Pancreas (tissue), 10 donors: Measurements from ENCODE around the gene ALDH8A1. TPM values are rescaled to one million over a fixed set of nuclear protein-coding genes. Genes with fewer than 3 reads are reported as not detected.

Experiments used
- ATAC-seq, 4 donors: fragments of 200-7000 bp; cut with Tn5 transposase; one replicate each; pipeline versions ENCODE4 v1.8.0 to v1.9.1; 2020; ENCODE audit warnings: mild to moderate bottlenecking in 4 of 4, moderate library complexity in 4 of 4
- DNase-seq, 6 donors: peaks; one replicate each; pipeline ENCODE4 v3.0.0-alpha.2; 2020
- FAIRE-seq: peaks from 2 replicates; lab custom pipeline; 2012; peaks lifted over from hg19 to GRCh38; lab: Jason Lieb, UNC
- H3K27ac ChIP-seq, 4 donors: fragments of 200-600 bp; sonication (generic); 1 replicate in 3 of 4; 2 replicates in 1 of 4; pipeline versions ENCODE4 v1.5.0 to v1.8.0; 2020
- H3K27me3 ChIP-seq, 4 donors: fragments of 200-600 bp; one replicate each; pipeline ENCODE4 v1.8.0; 2021
- H3K36me3 ChIP-seq, 3 donors: fragments of 200-600 bp; sonication (generic) in 1 of 3; one replicate each; pipeline versions ENCODE4 v1.5.0 to v1.8.0; 2020 to 2021
- H3K4me1 ChIP-seq, 3 donors: fragments of 200-600 bp; one replicate each; pipeline ENCODE4 v1.8.0; 2021
- H3K4me3 ChIP-seq, 4 donors: fragments of 200-600 bp; sonication (generic) in 2 of 4; one replicate each; pipeline versions ENCODE4 v1.5.0 to v1.8.0; 2020 to 2021
- H3K9me3 ChIP-seq, 4 donors: fragments of 200-600 bp; one replicate each; pipeline ENCODE4 v1.8.0; 2021
- CTCF ChIP-seq, 4 donors: fragments of 200-600 bp; sonication (generic) in 3 of 4; IDR thresholded peaks; one replicate each; pipeline versions ENCODE4 v1.5.0 to v1.8.0; 2021; ENCODE audit warnings: antibody characterized with exemption in 4 of 4
- whole genome bisulfite sequencing, 2 donors: extraction: QIAGEN DNeasy Blood & Tissue Kit; methylation state at CpG; one replicate each; pipeline ENCODE4 v1.1.7; 2013; 5-methylcytosine and 5-hydroxymethylcytosine counted together
- intact Hi-C, 3 donors: fragments of 100-400 bp; cut with DNase I; formaldehyde crosslinking; loops; one replicate each; pipeline versions ENCODE4 v1.11.1 to v1.14.2; 2022
- polyA plus RNA-seq, 2 donors: library from polyadenylated mRNA; stranded (reverse); fragments of 200-250 nt; gene quantifications; one replicate each; pipeline ENCODE4 v1.2.3, GENCODE V29; 2013
- total RNA-seq, 6 donors: library from RNA; stranded (reverse); fragmentation: NEBNext Ultra II Directional in 4 of 6; extraction: Animal tissue kit (Norgen Biotek cat#: 25700) in 4 of 6; gene quantifications; one replicate each; pipeline versions ENCODE4 v1.2.1 to v1.2.4, GENCODE V29; 2021 to 2023
- donor health status: healthy with polysubstance abuse.
- donor health status: DM: no; HTN: no; CAD: no; lungs with moderate emphysema.
- donor health status: DM: no; HTN: no; CAD: no.
- donor health status: control.
- donor health status: control.
- donor health status: Bipolar disorder and iron deficiency.
- donor health status: DM: yes; HTN: yes; CAD: no.
- donor health status: DM: no; HTN: no; CAD: no.
- donor health status: DM: no; HTN: no; CAD: no.
- donor health status: DM: yes; HTN: yes; CAD: no.

ALDH8A1 gene
- total and polyA plus RNA-seq, 8 donors, result 0.12 to 1.4 (median 0.74) TPM

GRCh38 chr6:134888316-134888715 lies 61.6 kb downstream of the ALDH8A1 start:
- 63 to 77% methylated on average over 3 of the region's 3 CpGs for WGBS, 2 donors
- DNase-seq, result no peak
- intact Hi-C loops, result no loop called here
- no peak for TF ChIP-seq CTCF (IDR thresholded peaks at IDR 0.05)
- Histone ChIP-seq H3K4me3 (no peak overlapping the region), H3K9me3 (no peaks in the 10 kb centered on the region), H3K36me3 (no peaks in the 10 kb centered on the region), H3K27ac (no peak overlapping the region), H3K27me3 (no peaks in the 10 kb centered on the region), H3K4me1 (no peaks in the 10 kb centered on the region)
- FAIRE-seq, result no peak
- ATAC-seq, result no peak

GRCh38 chr6:134884752-134885151 lies 65.1 kb downstream of the ALDH8A1 start:
- H3K36me3 ChIP-seq, result no peaks in the 10 kb centered on the region
- no peak overlapping the region for H3K27ac ChIP-seq
- H3K4me3 ChIP-seq, result no peak overlapping the region
- H3K9me3 ChIP-seq, result no peaks in the 10 kb centered on the region
- no peak for ATAC-seq
- H3K4me1 ChIP-seq, result no peaks in the 10 kb centered on the region
- WGBS, 2 donors, result 77 to 84% methylated on average over 3 of the region's 3 CpGs
- DNase-seq, result no peak
- intact Hi-C loops, result no loop called here
- no peaks in the 10 kb centered on the region for H3K27me3 ChIP-seq
- TF ChIP-seq CTCF (IDR thresholded peaks at IDR 0.05), result no peak
- no peak for FAIRE-seq

GRCh38 chr6:134883314-134883713 lies 66.6 kb downstream of the ALDH8A1 start:
- FAIRE-seq (no peak), DNase-seq (no peak), ATAC-seq (no peak)
- no peaks in the 10 kb centered on the region for H3K27me3 ChIP-seq
- no peaks in the 10 kb centered on the region for H3K4me1 ChIP-seq
- H3K27ac ChIP-seq, result no peak overlapping the region
- intact Hi-C loops, result no loop called here
- no peak for TF ChIP-seq CTCF (IDR thresholded peaks at IDR 0.05)
- 4 to 15% methylated on average over 1 of the region's 1 CpG for WGBS, 2 donors
- H3K9me3 ChIP-seq, result no peaks in the 10 kb centered on the region
- H3K4me3 ChIP-seq, result no peak overlapping the region
- H3K36me3 ChIP-seq, result no peaks in the 10 kb centered on the region

GRCh38 chr6:134882426-134883038 lies 67.4 kb downstream of the ALDH8A1 start:
- Histone ChIP-seq H3K9me3 (no peaks in the 10 kb centered on the region), H3K4me3 (no peak overlapping the region), H3K4me1 (no peaks in the 10 kb centered on the region), H3K27ac (no peak overlapping the region), H3K36me3 (no peaks in the 10 kb centered on the region), H3K27me3 (no peaks in the 10 kb centered on the region)
- ATAC-seq, result peak; percentile 50 to 96 (median 92)
- no peak for FAIRE-seq
- WGBS, 2 donors, result 32 to 68% methylated on average over 10 of the region's 10 CpGs
- DNase-seq, result peak; percentile 30 to 82 (median 40)
- intact Hi-C loops, result no loop called here
- peak; percentile 51 to 84 (median 64) for TF ChIP-seq CTCF (IDR thresholded peaks at IDR 0.05)

GRCh38 chr6:134880487-134881190 lies 69.3 kb downstream of the ALDH8A1 start:
- intact Hi-C loops, result no loop called here
- no peak for DNase-seq
- Histone ChIP-seq H3K27ac (no peak overlapping the region), H3K27me3 (no peaks in the 10 kb centered on the region), H3K4me3 (no peak overlapping the region), H3K9me3 (no peaks in the 10 kb centered on the region), H3K36me3 (no peaks in the 10 kb centered on the region), H3K4me1 (no peaks in the 10 kb centered on the region)
- 75 to 76% methylated on average over 5 of the region's 5 CpGs for WGBS, 2 donors
- ATAC-seq, result no peak
- no peak for TF ChIP-seq CTCF (IDR thresholded peaks at IDR 0.05)
- no peak for FAIRE-seq
